Sigmoid colon (tissue), 7 donors: ENCODE results near the gene PIM3. TPM values are rescaled to one million over a fixed set of nuclear protein-coding genes. Genes with fewer than 3 reads are reported as not detected.
A peak's percentile ranks its signal among the peaks of the same experiment; 100 is the strongest.

ENCODE experiments used
- DNase-seq: peaks from one replicate; pipeline ENCODE4 v3.0.0-alpha.2; 2019
- H3K27ac ChIP-seq, 4 donors: fragments of 200-600 bp; sonication (generic); one replicate each; pipeline ENCODE4 v1.5.1; 2016 to 2019; ENCODE audit warnings: mild to moderate bottlenecking in 1 of 4
- H3K27me3 ChIP-seq, 3 donors: fragments of 200-600 bp; sonication (generic); one replicate each; pipeline ENCODE4 v1.5.1; 2019; ENCODE audit warnings: mild to moderate bottlenecking in 1 of 3
- H3K36me3 ChIP-seq, 4 donors: fragments of 200-600 bp; sonication (generic); one replicate each; pipeline ENCODE4 v1.5.1; 2016 to 2019
- H3K4me1 ChIP-seq, 4 donors: fragments of 200-600 bp; sonication (generic); one replicate each; pipeline ENCODE4 v1.5.1; 2017 to 2019
- H3K4me3 ChIP-seq, 4 donors: fragments of 200-600 bp; sonication (generic); one replicate each; pipeline ENCODE4 v1.5.1; 2017 to 2019; ENCODE audit warnings: mild to moderate bottlenecking in 2 of 4, moderate library complexity in 1 of 4
- H3K9me3 ChIP-seq, 4 donors: fragments of 200-600 bp in 3 of 4; sonication (generic) in 3 of 4; one replicate each; pipeline versions ENCODE4 v1.5.1 to v1.6.1; 2013 to 2019
- CTCF ChIP-seq, 4 experiments: fragments of 450-650 bp in 3 of 4; fragments of 200-600 bp in 1 of 4; IDR thresholded peaks; one replicate each; pipeline ENCODE4 v1.5.1; 2016 to 2019; ENCODE audit warnings: antibody characterized with exemption in 4 of 4, mild to moderate bottlenecking in 3 of 4, moderate library complexity in 2 of 4
- EP300 ChIP-seq, 4 donors: sonication (generic); formaldehyde crosslinking; IDR thresholded peaks; one replicate each; pipeline ENCODE4 v1.6.1; 2017; ENCODE audit warnings: antibody characterized with exemption in 4 of 4
- POLR2A ChIP-seq, 2 donors: fragments of 450-650 bp; IDR thresholded peaks; one replicate each; pipeline ENCODE4 v1.6.1; 2016; ENCODE audit warnings: antibody characterized with exemption in 2 of 2, mild to moderate bottlenecking in 2 of 2, moderate library complexity in 2 of 2
- POLR2AphosphoS5 ChIP-seq, 4 donors: sonication (generic); formaldehyde crosslinking; IDR thresholded peaks; one replicate each; pipeline ENCODE4 v1.6.1; 2017; ENCODE audit warnings: antibody characterized with exemption in 4 of 4
- WGBS, 2 donors: extraction: QIAGEN DNeasy Blood & Tissue Kit; methylation state at CpG; one replicate each; pipeline ENCODE4 v1.1.7; 2013; 5-methylcytosine and 5-hydroxymethylcytosine counted together
- intact Hi-C: fragments of 100-400 bp; cut with DNase I; formaldehyde crosslinking; loops from one replicate; pipeline ENCODE4 v1.15.1; 2023
- polyA plus RNA-seq, 3 donors: library from polyadenylated mRNA; stranded (reverse); fragments of 200-250 nt; gene quantifications; one replicate each; pipeline ENCODE4 v1.2.3, GENCODE V29; 2013
- total RNA-seq, 4 donors: library from RNA; depleted of rRNA; stranded (reverse); fragments of >200 nt; gene quantifications; one replicate each; pipeline ENCODE4 v1.1.0, GENCODE V29; 2016
- donor health status: healthy with polysubstance abuse.
- donor health status: Bipolar disorder and iron deficiency.
- donor health status: healthy.

PIM3 gene
- total and polyA plus RNA-seq, 7 donors = 26.3 to 126 (median 49.4) TPM

- DNase-seq = no peak
- Histone ChIP-seq H3K27ac (peak overlapping the region in 2 of 4 donors; percentile 22 to 52), H3K27me3 (no peaks in the 10 kb centered on the region), H3K4me3 (no peak overlapping the region), H3K4me1 (peaks cover 0 to 21% (median 19%) of the 10 kb centered on the region in 4 donors), H3K36me3 (no peaks in the 10 kb centered on the region), H3K9me3 (no peaks in the 10 kb centered on the region)
- TF ChIP-seq POLR2A (IDR thresholded peaks at IDR 0.05) (no peak), EP300 (IDR thresholded peaks at IDR 0.05) (no peak), CTCF (IDR thresholded peaks at IDR 0.05) (no peak), POLR2AphosphoS5 (IDR thresholded peaks at IDR 0.05) (no peak)
- WGBS, 2 donors = 23 to 67% methylated on average over 4 of the region's 4 CpGs
- intact Hi-C loops = no loop called here
Measured at GRCh38 chr22:49951678-49951985, 8.9 kb upstream of the PIM3 start.

- Histone ChIP-seq H3K4me3 (no peak overlapping the region), H3K9me3 (no peaks in the 10 kb centered on the region), H3K27me3 (no peaks in the 10 kb centered on the region), H3K36me3 (no peaks in the 10 kb centered on the region), H3K4me1 (peaks cover 0 to 21% (median 19%) of the 10 kb centered on the region in 4 donors), H3K27ac (peak overlapping the region in 3 of 4 donors; percentile 2 to 52 (median 35))
- DNase-seq = no peak
- no peak for TF ChIP-seq POLR2AphosphoS5 (IDR thresholded peaks at IDR 0.05)
- TF ChIP-seq EP300 (IDR thresholded peaks at IDR 0.05) = no peak
- no peak for TF ChIP-seq POLR2A (IDR thresholded peaks at IDR 0.05)
- no peak for TF ChIP-seq CTCF (IDR thresholded peaks at IDR 0.05)
- intact Hi-C loops = no loop called here
- 34 to 69% methylated on average over 24 of the region's 24 CpGs for WGBS, 2 donors
Measured at GRCh38 chr22:49951986-49952896, 8.3 kb upstream of the PIM3 start.

GRCh38 chr22:49953027-49953679, 7.4 kb upstream of the PIM3 start:
- Histone ChIP-seq H3K9me3 (no peaks in the 10 kb centered on the region), H3K27me3 (no peaks in the 10 kb centered on the region), H3K4me1 (peaks cover 0 to 21% (median 19%) of the 10 kb centered on the region in 4 donors), H3K4me3 (no peak overlapping the region), H3K36me3 (no peaks in the 10 kb centered on the region), H3K27ac (peak overlapping the region in 3 of 4 donors; percentile 11 to 33 (median 31))
- intact Hi-C loops = no loop called here
- TF ChIP-seq CTCF (IDR thresholded peaks at IDR 0.05) (no peak), EP300 (IDR thresholded peaks at IDR 0.05) (no peak), POLR2A (IDR thresholded peaks at IDR 0.05) (no peak), POLR2AphosphoS5 (IDR thresholded peaks at IDR 0.05) (no peak)
- no peak for DNase-seq
- WGBS, 2 donors = 38 to 73% methylated on average over 20 of the region's 20 CpGs

- H3K4me1 ChIP-seq = peaks cover 0 to 21% (median 19%) of the 10 kb centered on the region in 4 donors
- H3K9me3 ChIP-seq = no peaks in the 10 kb centered on the region
- no peaks in the 10 kb centered on the region for H3K36me3 ChIP-seq
- no peak overlapping the region for H3K4me3 ChIP-seq
- intact Hi-C loops = no loop called here
- 75 to 85% methylated on average over 18 of the region's 18 CpGs for WGBS, 2 donors
- H3K27me3 ChIP-seq = no peaks in the 10 kb centered on the region
- TF ChIP-seq POLR2A (IDR thresholded peaks at IDR 0.05) (no peak), CTCF (IDR thresholded peaks at IDR 0.05) (no peak), EP300 (IDR thresholded peaks at IDR 0.05) (no peak), POLR2AphosphoS5 (IDR thresholded peaks at IDR 0.05) (no peak)
- DNase-seq = no peak
- H3K27ac ChIP-seq = peak overlapping the region; percentile 10 to 33 (median 21)
Measured at GRCh38 chr22:49953680-49954344, 6.8 kb upstream of the PIM3 start.
